ENCODE results near the gene DOCK7. TPM values are rescaled to one million over a fixed set of nuclear protein-coding genes. Genes with fewer than 3 reads are reported as not detected.

Gene DOCK7
- total and polyA plus RNA-seq, 12 donors, result 3.5 to 17.1 (median 11.2) TPM

DNA sequence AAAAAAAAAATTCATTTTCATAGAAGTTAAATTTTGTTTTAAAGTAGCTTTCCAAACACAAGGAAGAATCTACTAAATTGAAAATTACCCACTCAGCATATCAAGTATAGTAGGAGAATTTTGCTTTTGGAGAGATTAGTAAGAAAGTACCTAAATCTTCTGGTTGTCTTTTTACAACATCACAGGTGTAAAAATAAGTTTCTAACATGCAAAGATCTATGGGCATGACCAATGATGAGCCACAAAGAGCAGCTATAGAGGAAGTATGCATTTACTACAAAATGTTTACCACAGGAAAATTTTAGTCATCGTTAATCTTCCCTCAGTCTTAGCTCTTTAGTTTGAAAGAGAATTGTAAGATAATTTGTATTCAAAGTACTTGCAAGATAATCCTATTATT lies 62.8 kb downstream of the DOCK7 start:
- no peak for ATAC-seq
- intact Hi-C loops (cut with DNase I), result no loop called here
- 95 to 98% methylated on average over 1 of the region's 1 CpG for WGBS, 2 donors

DNA sequence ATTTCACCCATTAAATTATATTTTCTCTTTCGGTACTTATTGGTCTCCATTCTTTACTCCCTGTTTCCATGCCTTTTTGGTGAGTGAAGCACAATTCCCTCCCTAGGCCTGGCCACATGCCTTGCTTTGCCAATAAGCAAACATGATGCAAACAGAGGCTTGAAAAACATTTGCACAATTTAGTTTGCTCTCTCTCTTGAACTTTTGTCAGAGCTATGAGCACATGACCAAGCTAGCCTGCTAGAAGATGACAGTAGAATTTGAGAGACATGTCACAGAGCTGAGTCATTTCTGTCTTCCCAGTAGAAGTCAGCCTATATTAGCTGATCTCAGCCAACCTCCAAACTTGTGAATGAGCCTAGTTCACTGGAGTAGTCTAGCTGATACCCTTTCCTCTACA lies 66.3 kb downstream of the DOCK7 start:
- intact Hi-C loops (cut with DNase I), result no loop called here
- TF ChIP-seq, protein P1, sequence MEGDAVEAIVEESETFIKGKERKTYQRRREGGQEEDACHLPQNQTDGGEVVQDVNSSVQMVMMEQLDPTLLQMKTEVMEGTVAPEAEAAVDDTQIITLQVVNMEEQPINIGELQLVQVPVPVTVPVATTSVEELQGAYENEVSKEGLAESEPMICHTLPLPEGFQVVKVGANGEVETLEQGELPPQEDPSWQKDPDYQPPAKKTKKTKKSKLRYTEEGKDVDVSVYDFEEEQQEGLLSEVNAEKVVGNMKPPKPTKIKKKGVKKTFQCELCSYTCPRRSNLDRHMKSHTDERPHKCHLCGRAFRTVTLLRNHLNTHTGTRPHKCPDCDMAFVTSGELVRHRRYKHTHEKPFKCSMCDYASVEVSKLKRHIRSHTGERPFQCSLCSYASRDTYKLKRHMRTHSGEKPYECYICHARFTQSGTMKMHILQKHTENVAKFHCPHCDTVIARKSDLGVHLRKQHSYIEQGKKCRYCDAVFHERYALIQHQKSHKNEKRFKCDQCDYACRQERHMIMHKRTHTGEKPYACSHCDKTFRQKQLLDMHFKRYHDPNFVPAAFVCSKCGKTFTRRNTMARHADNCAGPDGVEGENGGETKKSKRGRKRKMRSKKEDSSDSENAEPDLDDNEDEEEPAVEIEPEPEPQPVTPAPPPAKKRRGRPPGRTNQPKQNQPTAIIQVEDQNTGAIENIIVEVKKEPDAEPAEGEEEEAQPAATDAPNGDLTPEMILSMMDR (IDR thresholded peaks at IDR 0.05), result no peak
- peaks cover 0 to 51% (median 0%) of the 10 kb centered on the region in 9 donors for H3K36me3 ChIP-seq
- 92 to 98% methylated on average over 1 of the region's 1 CpG for WGBS, 2 donors
- H3K4me1 ChIP-seq, result peaks cover 0 to 6% (median 0%) of the 10 kb centered on the region in 9 donors
- H3K9me3 ChIP-seq, result no peaks in the 10 kb centered on the region
- DNase-seq, result no peak
- no peaks in the 10 kb centered on the region for H3K27me3 ChIP-seq
- peak in 4 of 8 donors; percentile 19 to 79 (median 30) for ATAC-seq
- H3K27ac ChIP-seq, result no peak overlapping the region
- no peak overlapping the region for H3K4me3 ChIP-seq

More for the DNA sequence above, 62.8 kb downstream of the DOCK7 start:
- Histone ChIP-seq H3K27me3 (no peaks in the 10 kb centered on the region), H3K4me3 (no peak overlapping the region), H3K9me3 (no peaks in the 10 kb centered on the region), H3K4me1 (peaks cover 0 to 6% (median 0%) of the 10 kb centered on the region in 9 donors), H3K36me3 (peaks cover 0 to 32% (median 1%) of the 10 kb centered on the region in 9 donors), H3K27ac (no peak overlapping the region)
- TF ChIP-seq, protein P1 (IDR thresholded peaks at IDR 0.05), result no peak
- no peak for DNase-seq

DNA sequence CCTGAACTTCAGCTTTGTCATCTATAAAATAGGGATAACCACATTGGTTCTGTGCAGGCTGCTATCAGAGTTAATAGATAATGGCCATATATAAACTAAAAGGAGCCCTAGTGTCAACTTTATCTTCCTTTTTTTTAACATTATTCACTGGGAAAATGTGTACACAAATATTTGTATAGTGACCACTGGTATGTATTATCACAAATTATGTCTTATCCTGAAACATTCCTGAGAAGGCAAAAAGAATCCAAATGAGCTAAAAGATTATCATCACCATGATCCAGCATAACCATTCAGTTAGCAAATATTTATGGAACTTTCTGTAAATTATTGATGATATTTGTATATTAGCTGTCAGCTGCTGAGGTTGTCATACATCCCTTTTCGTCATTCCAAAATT lies 74.3 kb downstream of the DOCK7 start:
- WGBS, 2 donors, result 96 to 100% methylated on average over 1 of the region's 1 CpG
- TF ChIP-seq, protein P1 (IDR thresholded peaks at IDR 0.05), result no peak
- H3K27me3 ChIP-seq, result no peaks in the 10 kb centered on the region
- ATAC-seq (no peak), DNase-seq (no peak)
- no peak overlapping the region for H3K27ac ChIP-seq
- no peak overlapping the region for H3K4me3 ChIP-seq
- H3K9me3 ChIP-seq, result no peaks in the 10 kb centered on the region
- intact Hi-C loops (cut with DNase I), result no loop called here
- H3K36me3 ChIP-seq, result peaks cover 0 to 39% (median 0%) of the 10 kb centered on the region in 9 donors
- no peaks in the 10 kb centered on the region for H3K4me1 ChIP-seq

GRCh38 chr1:62613325-62613727 lies 74.9 kb downstream of the DOCK7 start:
- TF ChIP-seq, protein P1 (IDR thresholded peaks at IDR 0.05), result no peak
- no peak overlapping the region for H3K27ac ChIP-seq
- H3K36me3 ChIP-seq, result peaks cover 0 to 35% (median 0%) of the 10 kb centered on the region in 9 donors
- no peak overlapping the region for H3K4me3 ChIP-seq
- H3K27me3 ChIP-seq, result no peaks in the 10 kb centered on the region
- no peak for ATAC-seq
- H3K4me1 ChIP-seq, result no peaks in the 10 kb centered on the region
- no peak for DNase-seq
- intact Hi-C loops (cut with DNase I), result no loop called here
- no peaks in the 10 kb centered on the region for H3K9me3 ChIP-seq
- WGBS, 2 donors, result 85 to 90% methylated on average over 5 of the region's 5 CpGs

Data from heart right ventricle (tissue), 16 donors.